Measurements from ENCODE around the gene CFAP54. TPM values are rescaled to one million over a fixed set of nuclear protein-coding genes. Genes with fewer than 3 reads are reported as not detected.

CFAP54 gene
- polyA plus RNA-seq, 1 donor from 2014 or later: 1.1 TPM

GRCh38 chr12:96510306-96510764 is 21.0 kb downstream of the CFAP54 start:
- H3K79me2 ChIP-seq (replicated peaks; ENCODE audit: insufficient read depth, low read length): no peaks in the 10 kb centered on the region
- no peaks in the 10 kb centered on the region for H3K9me2 ChIP-seq (ENCODE audit: insufficient read depth, low read length)
- no peaks in the 10 kb centered on the region for H3K9me3 ChIP-seq (ENCODE audit: low read length)
- H3K27me3 ChIP-seq (ENCODE audit: insufficient read depth, low read depth, low read length): no peaks in the 10 kb centered on the region
- no peak overlapping the region for H3K27ac ChIP-seq (ENCODE audit: low read length)
- no peak overlapping the region for H3K4me3 ChIP-seq (ENCODE audit: low read length)
- no peak for TF ChIP-seq SMC3 (conservative IDR thresholded peaks at IDR 0.05; ENCODE audit: poor library complexity)
- TF ChIP-seq EP300 (conservative IDR thresholded peaks at IDR 0.05; ENCODE audit: poor library complexity, severe bottlenecking): no peak
- TF ChIP-seq MXI1 (conservative IDR thresholded peaks at IDR 0.05; ENCODE audit: poor library complexity, severe bottlenecking): no peak
- TF ChIP-seq EZH2 (IDR thresholded peaks at IDR 0.05; ENCODE audit: borderline replicate concordance, insufficient read depth, low read length, poor library complexity, severe bottlenecking): no peak
- TF ChIP-seq TAF1 (IDR thresholded peaks at IDR 0.05; ENCODE audit: low read depth): no peak
- TF ChIP-seq CTCF (IDR thresholded peaks at IDR 0.05; ENCODE audit: poor library complexity, severe bottlenecking): no peak
- no peak for TF ChIP-seq REST (IDR thresholded peaks at IDR 0.05; ENCODE audit: borderline replicate concordance)
- TF ChIP-seq POLR2AphosphoS5 (IDR thresholded peaks at IDR 0.05): no peak
- no peak for TF ChIP-seq RAD21 (conservative IDR thresholded peaks at IDR 0.05)
- no peaks in the 10 kb centered on the region for H3F3A ChIP-seq (ENCODE audit: insufficient read depth, low read length, poor library complexity, severe bottlenecking)
- no peak overlapping the region for H3K9ac ChIP-seq (ENCODE audit: low read length)
- H3K36me3 ChIP-seq (ENCODE audit: insufficient read depth, low read length): no peaks in the 10 kb centered on the region
- H4K20me1 ChIP-seq (ENCODE audit: insufficient read depth): no peaks in the 10 kb centered on the region
- H2AFZ ChIP-seq (ENCODE audit: low read depth, low read length): no peak overlapping the region
- H3K4me2 ChIP-seq (ENCODE audit: low read length): no peak overlapping the region

- Histone ChIP-seq H3K36me3 (ENCODE audit: insufficient read depth, low read length) (no peaks in the 10 kb centered on the region), H3K9ac (ENCODE audit: low read length) (no peak overlapping the region), H3K9me2 (ENCODE audit: insufficient read depth, low read length) (no peaks in the 10 kb centered on the region), H3F3A (ENCODE audit: insufficient read depth, low read length, poor library complexity, severe bottlenecking) (no peaks in the 10 kb centered on the region), H3K4me3 (ENCODE audit: low read length) (no peak overlapping the region), H3K9me3 (ENCODE audit: low read length) (no peaks in the 10 kb centered on the region), H2AFZ (ENCODE audit: low read depth, low read length) (no peak overlapping the region), H4K20me1 (ENCODE audit: insufficient read depth) (no peaks in the 10 kb centered on the region), H3K4me2 (ENCODE audit: low read length) (no peak overlapping the region), H3K27ac (ENCODE audit: low read length) (no peak overlapping the region), H3K79me2 (replicated peaks; ENCODE audit: insufficient read depth, low read length) (no peaks in the 10 kb centered on the region), H3K27me3 (ENCODE audit: insufficient read depth, low read depth, low read length) (no peaks in the 10 kb centered on the region)
- no peak for TF ChIP-seq RAD21 (conservative IDR thresholded peaks at IDR 0.05)
- TF ChIP-seq POLR2AphosphoS5 (IDR thresholded peaks at IDR 0.05): no peak
- no peak for TF ChIP-seq EP300 (conservative IDR thresholded peaks at IDR 0.05; ENCODE audit: poor library complexity, severe bottlenecking)
- TF ChIP-seq TAF1 (IDR thresholded peaks at IDR 0.05; ENCODE audit: low read depth): no peak
- no peak for TF ChIP-seq REST (IDR thresholded peaks at IDR 0.05; ENCODE audit: borderline replicate concordance)
- no peak for TF ChIP-seq CTCF (IDR thresholded peaks at IDR 0.05; ENCODE audit: poor library complexity, severe bottlenecking)
- no peak for TF ChIP-seq EZH2 (IDR thresholded peaks at IDR 0.05; ENCODE audit: borderline replicate concordance, insufficient read depth, low read length, poor library complexity, severe bottlenecking)
- TF ChIP-seq MXI1 (conservative IDR thresholded peaks at IDR 0.05; ENCODE audit: poor library complexity, severe bottlenecking): no peak
- no peak for TF ChIP-seq SMC3 (conservative IDR thresholded peaks at IDR 0.05; ENCODE audit: poor library complexity)
These were observed 23.8 kb downstream of the CFAP54 start for GRCh38 chr12:96513166-96513565.

All from neural cell (in vitro differentiated cells).